Measurements from ENCODE around the gene WASL.

The WASL gene

DNA sequence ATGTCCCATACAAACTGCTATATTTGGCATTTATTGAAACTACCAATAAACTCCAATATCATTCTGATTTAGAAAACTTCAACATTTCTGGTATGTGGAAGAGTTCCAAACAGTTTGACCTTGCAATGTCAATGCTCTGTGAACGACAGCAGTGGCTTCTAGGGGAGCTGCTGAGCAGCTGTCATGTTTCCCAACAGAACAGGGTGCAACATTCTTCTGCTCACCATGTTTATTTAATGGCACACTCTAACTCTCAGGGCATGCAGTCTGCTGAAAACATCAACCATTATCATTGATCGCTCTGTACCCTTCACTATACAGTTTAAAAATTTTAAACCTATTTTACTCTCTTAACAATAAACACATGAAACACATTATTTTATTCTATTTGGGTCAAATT lies 67.2 kb downstream of the WASL start:
- no peaks in the 10 kb centered on the region for H3K27me3 ChIP-seq
- peaks cover 17% of the 10 kb centered on the region for H3K36me3 ChIP-seq
- no peaks in the 10 kb centered on the region for H3K4me1 ChIP-seq (ENCODE audit: control insufficient read depth in 1 of 2, insufficient read depth in 1 of 2, low read depth in 1 of 2, low read length in 1 of 2)
- H3K4me3 ChIP-seq (ENCODE audit: low read depth in 1 of 2, low read length in 1 of 2) = no peak overlapping the region
- no peaks in the 10 kb centered on the region for H3K9me3 ChIP-seq
- TF ChIP-seq, protein P1, sequence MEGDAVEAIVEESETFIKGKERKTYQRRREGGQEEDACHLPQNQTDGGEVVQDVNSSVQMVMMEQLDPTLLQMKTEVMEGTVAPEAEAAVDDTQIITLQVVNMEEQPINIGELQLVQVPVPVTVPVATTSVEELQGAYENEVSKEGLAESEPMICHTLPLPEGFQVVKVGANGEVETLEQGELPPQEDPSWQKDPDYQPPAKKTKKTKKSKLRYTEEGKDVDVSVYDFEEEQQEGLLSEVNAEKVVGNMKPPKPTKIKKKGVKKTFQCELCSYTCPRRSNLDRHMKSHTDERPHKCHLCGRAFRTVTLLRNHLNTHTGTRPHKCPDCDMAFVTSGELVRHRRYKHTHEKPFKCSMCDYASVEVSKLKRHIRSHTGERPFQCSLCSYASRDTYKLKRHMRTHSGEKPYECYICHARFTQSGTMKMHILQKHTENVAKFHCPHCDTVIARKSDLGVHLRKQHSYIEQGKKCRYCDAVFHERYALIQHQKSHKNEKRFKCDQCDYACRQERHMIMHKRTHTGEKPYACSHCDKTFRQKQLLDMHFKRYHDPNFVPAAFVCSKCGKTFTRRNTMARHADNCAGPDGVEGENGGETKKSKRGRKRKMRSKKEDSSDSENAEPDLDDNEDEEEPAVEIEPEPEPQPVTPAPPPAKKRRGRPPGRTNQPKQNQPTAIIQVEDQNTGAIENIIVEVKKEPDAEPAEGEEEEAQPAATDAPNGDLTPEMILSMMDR (IDR thresholded peaks at IDR 0.05) = no peak
- H3K27ac ChIP-seq = no peak overlapping the region

GRCh38 chr7:123680580-123680979 lies 68.2 kb downstream of the WASL start:
- no peak overlapping the region for H3K4me3 ChIP-seq (ENCODE audit: low read depth in 1 of 2, low read length in 1 of 2)
- H3K36me3 ChIP-seq = peaks cover 17% of the 10 kb centered on the region
- TF ChIP-seq, protein P1 (IDR thresholded peaks at IDR 0.05) = no peak
- H3K27me3 ChIP-seq = no peaks in the 10 kb centered on the region
- no peaks in the 10 kb centered on the region for H3K9me3 ChIP-seq
- H3K27ac ChIP-seq = no peak overlapping the region
- H3K4me1 ChIP-seq (ENCODE audit: control insufficient read depth in 1 of 2, insufficient read depth in 1 of 2, low read depth in 1 of 2, low read length in 1 of 2) = no peaks in the 10 kb centered on the region

DNA sequence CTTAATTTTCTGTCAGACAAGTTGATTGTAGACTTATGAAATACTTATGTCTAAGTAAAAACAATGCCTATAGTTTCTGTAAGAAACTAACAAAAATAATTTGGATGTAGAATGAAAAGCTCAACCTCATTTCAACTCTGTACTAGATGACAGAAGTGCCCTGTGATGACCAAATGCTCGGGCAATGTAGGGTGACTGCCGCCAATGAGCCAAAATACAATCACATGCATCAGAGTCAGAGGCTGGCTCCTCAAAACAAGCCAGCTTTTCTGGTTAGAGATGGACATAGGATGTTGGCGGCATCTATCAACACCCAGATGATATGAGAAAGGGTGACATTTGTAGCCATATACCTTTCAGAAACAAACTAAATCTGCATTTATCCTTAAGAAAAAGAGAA lies 69.2 kb downstream of the WASL start:
- H3K27me3 ChIP-seq = no peaks in the 10 kb centered on the region
- H3K4me1 ChIP-seq (ENCODE audit: control insufficient read depth in 1 of 2, insufficient read depth in 1 of 2, low read depth in 1 of 2, low read length in 1 of 2) = no peaks in the 10 kb centered on the region
- H3K27ac ChIP-seq = no peak overlapping the region
- H3K9me3 ChIP-seq = no peaks in the 10 kb centered on the region
- TF ChIP-seq, protein P1 (IDR thresholded peaks at IDR 0.05) = no peak
- peaks cover 17% of the 10 kb centered on the region for H3K36me3 ChIP-seq
- H3K4me3 ChIP-seq (ENCODE audit: low read depth in 1 of 2, low read length in 1 of 2) = no peak overlapping the region

DNA sequence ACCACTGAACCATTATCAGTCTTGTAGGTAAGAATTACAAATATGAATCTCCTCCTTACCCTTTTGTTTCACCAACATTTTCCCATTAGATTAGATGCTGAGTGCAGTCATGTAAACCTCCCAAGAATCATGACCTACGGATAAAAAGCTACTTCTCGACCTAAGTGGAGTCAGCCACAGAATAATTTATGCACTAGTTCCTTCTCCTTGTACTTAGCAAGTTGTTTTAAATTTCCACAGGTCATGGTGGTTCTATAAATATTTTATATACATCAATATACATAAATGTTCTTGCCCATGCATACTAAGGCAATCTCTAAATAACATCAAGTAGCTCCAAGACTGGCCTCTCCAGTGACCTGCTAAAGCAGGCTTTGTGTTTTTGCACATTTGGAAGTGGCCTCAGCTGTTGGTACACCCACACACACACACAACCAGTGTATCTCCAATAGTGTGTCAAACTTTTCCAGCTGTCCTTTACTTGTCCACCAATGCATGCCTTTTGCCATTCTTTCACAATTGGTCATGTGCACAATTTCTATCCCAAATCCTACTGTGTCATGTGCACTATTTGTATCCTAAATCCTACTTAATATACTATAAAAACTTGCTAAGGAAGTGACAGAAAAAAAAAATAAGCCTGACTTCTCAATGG lies 71.6 kb downstream of the WASL start:
- H3K4me3 ChIP-seq (ENCODE audit: low read depth in 1 of 2, low read length in 1 of 2) = no peak overlapping the region
- H3K27me3 ChIP-seq = no peaks in the 10 kb centered on the region
- H3K4me1 ChIP-seq (ENCODE audit: control insufficient read depth in 1 of 2, insufficient read depth in 1 of 2, low read depth in 1 of 2, low read length in 1 of 2) = no peaks in the 10 kb centered on the region
- peaks cover 9% of the 10 kb centered on the region for H3K36me3 ChIP-seq
- no peak overlapping the region for H3K27ac ChIP-seq
- TF ChIP-seq, protein P1 (IDR thresholded peaks at IDR 0.05) = no peak
- no peaks in the 10 kb centered on the region for H3K9me3 ChIP-seq

DNA sequence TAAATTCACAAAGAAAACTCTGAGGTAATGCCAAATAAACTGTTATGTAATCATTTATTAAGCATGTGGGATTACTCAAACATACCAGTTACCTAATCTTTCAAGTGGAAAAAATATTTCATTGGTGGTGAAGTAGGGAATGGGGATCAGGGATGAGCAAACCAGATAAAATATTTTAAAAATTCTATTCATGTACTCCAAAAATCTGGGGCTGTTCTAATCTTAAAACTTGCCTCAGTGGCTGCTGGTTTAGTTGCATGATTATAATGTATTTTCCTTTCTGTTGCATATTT lies 73.7 kb downstream of the WASL start:
- Histone ChIP-seq H3K36me3 (no peaks in the 10 kb centered on the region), H3K4me3 (ENCODE audit: low read depth in 1 of 2, low read length in 1 of 2) (no peak overlapping the region), H3K9me3 (no peaks in the 10 kb centered on the region), H3K27me3 (no peaks in the 10 kb centered on the region), H3K27ac (no peak overlapping the region), H3K4me1 (ENCODE audit: control insufficient read depth in 1 of 2, insufficient read depth in 1 of 2, low read depth in 1 of 2, low read length in 1 of 2) (no peaks in the 10 kb centered on the region)
- TF ChIP-seq, protein P1 (IDR thresholded peaks at IDR 0.05) = no peak

Data from neutrophil (primary cell).